ENCODE results near the gene TLR6. TPM values are rescaled to one million over a fixed set of nuclear protein-coding genes. Genes with fewer than 3 reads are reported as not detected.
"Not testable (repeated sequence)": the region's sequence is repeated elsewhere in the genome, so short reads cannot be mapped to it uniquely, and the experiment has no call there.

The TLR6 gene
- total and polyA plus RNA-seq, 2 donors (not counting 1 experiment from before 2014, with no cell fraction given): 10.0 to 60.6 TPM

DNA sequence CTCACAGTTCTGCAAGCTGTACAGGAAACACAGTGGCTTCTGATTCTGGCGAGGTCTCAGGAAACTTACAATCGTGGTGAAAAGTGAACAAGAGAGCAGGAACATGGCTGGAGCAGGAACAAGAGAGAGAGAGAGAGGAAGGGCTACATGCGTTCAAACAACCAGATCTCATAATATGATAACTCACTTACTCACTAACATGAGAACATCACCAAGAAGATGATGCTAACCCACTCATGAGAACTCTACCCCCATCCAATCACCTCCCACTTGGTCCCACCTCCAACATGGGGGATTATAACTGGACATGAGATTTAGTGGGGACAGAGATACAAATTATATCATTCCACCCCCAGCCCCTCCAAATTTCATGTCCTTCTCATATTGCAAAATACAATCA is 42.2 kb downstream of the TLR6 start:
- CTCF ChIA-PET: interaction anchor here (1.1 to 3.6 kb wide), 4 partner anchors 10 to 55 kb away, joined by 3 to 19 read pairs (median 6); partner anchors contain the start of genes TLR1 and TLR10
- peak overlapping the region; percentile 94 for H3K27ac Mint-ChIP-seq

DNA sequence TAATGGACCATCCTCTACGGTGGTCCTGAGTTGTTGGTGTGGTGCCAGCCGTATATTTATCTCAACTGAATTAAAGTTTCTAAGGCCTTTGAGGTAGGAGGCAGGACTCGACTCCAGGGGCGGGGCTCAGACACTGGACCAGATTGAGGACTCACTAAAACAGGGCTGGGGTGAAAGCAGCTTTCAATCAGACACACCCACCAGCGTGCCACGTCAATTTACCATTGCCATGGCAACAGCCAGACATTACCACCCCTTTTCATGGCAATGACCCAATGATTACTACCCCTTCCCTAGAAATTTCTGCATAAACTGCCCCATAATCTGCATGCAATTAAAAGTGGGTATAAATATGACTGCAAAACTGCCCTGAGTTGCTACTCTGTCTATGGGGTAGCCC is 45.3 kb downstream of the TLR6 start:
- no peak for DNase-seq
- Histone ChIP-seq H3K9me3 (ENCODE audit: control extremely low read depth in 1 of 3, control insufficient read depth in 2 of 3, insufficient read depth in 1 of 3, low read length in 2 of 3) (peaks cover 1 to 12% (median 10%) of the 10 kb centered on the region in 3 donors), H3K4me2 (replicated peaks; ENCODE audit: low read depth, low read length, poor library complexity, severe bottlenecking) (no peak overlapping the region), H3K79me2 (ENCODE audit: control insufficient read depth, insufficient read depth, low read length) (peaks cover 47% of the 10 kb centered on the region), H3K27me3 (replicated peaks in 1 of 4; ENCODE audit: control extremely low read depth in 1 of 4, control insufficient read depth in 3 of 4, insufficient read depth in 4 of 4, low read length in 3 of 4) (no peaks in the 10 kb centered on the region), H2AFZ (ENCODE audit: insufficient read depth, low read depth, low read length, poor library complexity, severe bottlenecking) (no peak overlapping the region), H3K4me1 (ENCODE audit: control insufficient read depth in 2 of 2, insufficient read depth in 2 of 2, low read length in 2 of 2) (peaks cover 22 to 25% of the 10 kb centered on the region in 2 donors), H3K36me3 (replicated peaks in 1 of 2; ENCODE audit: control extremely low read depth in 1 of 2, control insufficient read depth in 1 of 2, extremely low read depth in 1 of 2, insufficient read depth in 2 of 2, low read length in 1 of 2) (peaks cover 3 to 12% of the 10 kb centered on the region in 2 experiments), H3K27ac (ENCODE audit: low read length in 2 of 2) (no peak overlapping the region), H4K20me1 (ENCODE audit: control insufficient read depth, insufficient read depth, low read length, poor library complexity, severe bottlenecking) (no peaks in the 10 kb centered on the region), H3K4me3 (ENCODE audit: control extremely low read depth in 1 of 5, extremely low read depth in 1 of 5, insufficient read depth in 1 of 5, low read depth in 2 of 5, low read length in 4 of 5) (no peak overlapping the region), H3K9ac (ENCODE audit: low read length) (no peak overlapping the region)
- no peak overlapping the region for H3K4me3 Mint-ChIP-seq
- TF ChIP-seq EZH2 (IDR thresholded peaks at IDR 0.05; ENCODE audit: borderline replicate concordance, insufficient read depth, low read depth, low read length, poor library complexity, severe bottlenecking): no peak
- TF ChIP-seq, protein P1, sequence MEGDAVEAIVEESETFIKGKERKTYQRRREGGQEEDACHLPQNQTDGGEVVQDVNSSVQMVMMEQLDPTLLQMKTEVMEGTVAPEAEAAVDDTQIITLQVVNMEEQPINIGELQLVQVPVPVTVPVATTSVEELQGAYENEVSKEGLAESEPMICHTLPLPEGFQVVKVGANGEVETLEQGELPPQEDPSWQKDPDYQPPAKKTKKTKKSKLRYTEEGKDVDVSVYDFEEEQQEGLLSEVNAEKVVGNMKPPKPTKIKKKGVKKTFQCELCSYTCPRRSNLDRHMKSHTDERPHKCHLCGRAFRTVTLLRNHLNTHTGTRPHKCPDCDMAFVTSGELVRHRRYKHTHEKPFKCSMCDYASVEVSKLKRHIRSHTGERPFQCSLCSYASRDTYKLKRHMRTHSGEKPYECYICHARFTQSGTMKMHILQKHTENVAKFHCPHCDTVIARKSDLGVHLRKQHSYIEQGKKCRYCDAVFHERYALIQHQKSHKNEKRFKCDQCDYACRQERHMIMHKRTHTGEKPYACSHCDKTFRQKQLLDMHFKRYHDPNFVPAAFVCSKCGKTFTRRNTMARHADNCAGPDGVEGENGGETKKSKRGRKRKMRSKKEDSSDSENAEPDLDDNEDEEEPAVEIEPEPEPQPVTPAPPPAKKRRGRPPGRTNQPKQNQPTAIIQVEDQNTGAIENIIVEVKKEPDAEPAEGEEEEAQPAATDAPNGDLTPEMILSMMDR (IDR thresholded peaks at IDR 0.05): no peak
- H3K4me1 Mint-ChIP-seq: peaks cover 46% of the 10 kb centered on the region
- 97% methylated on average over 5 of the region's 6 CpGs for WGBS (ENCODE audit: insufficient coverage)
- intact Hi-C loops (cut with micrococcal nuclease): no loop called here
- CTCF ChIA-PET: no interaction called here
- ATAC-seq (ENCODE audit: low read depth): no peak
- no peak overlapping the region for H3K27ac Mint-ChIP-seq
- no peaks in the 10 kb centered on the region for H3K27me3 Mint-ChIP-seq
- no peaks in the 10 kb centered on the region for H3K9me3 Mint-ChIP-seq (ENCODE audit: insufficient read depth)
- POLR2A ChIA-PET: no interaction called here

More for the DNA sequence above, 42.2 kb downstream of the TLR6 start:
- Histone ChIP-seq H2AFZ (ENCODE audit: insufficient read depth, low read depth, low read length, poor library complexity, severe bottlenecking) (no peak overlapping the region), H3K27ac (ENCODE audit: low read length in 2 of 2) (peak overlapping the region in 1 of 2 donors; percentile 96), H3K9ac (ENCODE audit: low read length) (no peak overlapping the region), H3K27me3 (replicated peaks in 1 of 4; ENCODE audit: control extremely low read depth in 1 of 4, control insufficient read depth in 3 of 4, insufficient read depth in 4 of 4, low read length in 3 of 4) (no peaks in the 10 kb centered on the region), H3K9me3 (ENCODE audit: control extremely low read depth in 1 of 3, control insufficient read depth in 2 of 3, insufficient read depth in 1 of 3, low read length in 2 of 3) (peaks cover 1 to 12% (median 10%) of the 10 kb centered on the region in 3 donors), H3K79me2 (ENCODE audit: control insufficient read depth, insufficient read depth, low read length) (peaks cover 60% of the 10 kb centered on the region), H3K4me2 (replicated peaks; ENCODE audit: low read depth, low read length, poor library complexity, severe bottlenecking) (no peak overlapping the region), H3K4me1 (ENCODE audit: control insufficient read depth in 2 of 2, insufficient read depth in 2 of 2, low read length in 2 of 2) (peaks cover 37 to 42% of the 10 kb centered on the region in 2 donors), H3K36me3 (replicated peaks in 1 of 2; ENCODE audit: control extremely low read depth in 1 of 2, control insufficient read depth in 1 of 2, extremely low read depth in 1 of 2, insufficient read depth in 2 of 2, low read length in 1 of 2) (peaks cover 3 to 12% of the 10 kb centered on the region in 2 experiments), H3K4me3 (ENCODE audit: control extremely low read depth in 1 of 5, extremely low read depth in 1 of 5, insufficient read depth in 1 of 5, low read depth in 2 of 5, low read length in 4 of 5) (no peak overlapping the region), H4K20me1 (ENCODE audit: control insufficient read depth, insufficient read depth, low read length, poor library complexity, severe bottlenecking) (no peaks in the 10 kb centered on the region)
- no peak for TF ChIP-seq EZH2 (IDR thresholded peaks at IDR 0.05; ENCODE audit: borderline replicate concordance, insufficient read depth, low read depth, low read length, poor library complexity, severe bottlenecking)
- TF ChIP-seq, protein P1 (IDR thresholded peaks at IDR 0.05): no peak
- POLR2A ChIA-PET: interaction anchor here (2.6 kb wide), 1 partner anchor 10 kb away, joined by 9 read pairs; the partner anchor contains the start of gene TLR1
- intact Hi-C loops (cut with micrococcal nuclease): no loop called here
- no peak for DNase-seq
- H3K27me3 Mint-ChIP-seq: no peaks in the 10 kb centered on the region
- WGBS (ENCODE audit: insufficient coverage): 50% methylated on average over 2 of the region's 3 CpGs
- peaks cover 56% of the 10 kb centered on the region for H3K4me1 Mint-ChIP-seq
- H3K9me3 Mint-ChIP-seq (ENCODE audit: insufficient read depth): no peaks in the 10 kb centered on the region
- ATAC-seq (ENCODE audit: low read depth): no peak
- peak overlapping the region; percentile 36 for H3K4me3 Mint-ChIP-seq

DNA sequence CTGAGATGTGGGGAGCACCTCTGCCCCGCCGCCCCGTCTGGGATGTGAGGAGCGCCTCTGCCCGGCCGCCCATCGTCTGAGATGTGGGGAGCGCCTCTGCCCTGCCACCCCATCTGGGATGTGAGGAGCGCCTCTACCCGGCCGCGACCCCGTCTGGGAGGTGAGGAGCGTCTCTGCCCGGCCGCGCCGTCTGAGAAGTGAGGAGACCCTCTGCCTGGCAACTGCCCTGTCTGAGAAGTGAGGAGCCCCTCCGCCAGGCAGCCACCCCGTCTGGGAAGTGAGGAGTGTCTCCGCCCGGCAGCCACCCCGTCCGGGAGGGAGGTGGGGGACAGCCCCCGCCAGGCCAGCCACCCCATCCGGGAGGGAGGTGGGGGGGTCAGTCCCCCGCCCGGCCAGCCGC is 49.2 kb downstream of the TLR6 start:
- 98% methylated on average over 21 of the region's 29 CpGs for WGBS (ENCODE audit: insufficient coverage)
- H3K4me2 ChIP-seq (replicated peaks; ENCODE audit: low read depth, low read length, poor library complexity, severe bottlenecking); H3K9me3 Mint-ChIP-seq (ENCODE audit: insufficient read depth); CTCF ChIA-PET; H3K27ac Mint-ChIP-seq; H3K27ac ChIP-seq (ENCODE audit: low read length in 2 of 2); H3K9ac ChIP-seq (ENCODE audit: low read length); ATAC-seq (ENCODE audit: low read depth); H3K27me3 Mint-ChIP-seq; H3K9me3 ChIP-seq (ENCODE audit: control extremely low read depth in 1 of 3, control insufficient read depth in 2 of 3, insufficient read depth in 1 of 3, low read length in 2 of 3); H3K27me3 ChIP-seq (replicated peaks in 1 of 4; ENCODE audit: control extremely low read depth in 1 of 4, control insufficient read depth in 3 of 4, insufficient read depth in 4 of 4, low read length in 3 of 4); H2AFZ ChIP-seq (ENCODE audit: insufficient read depth, low read depth, low read length, poor library complexity, severe bottlenecking); DNase-seq; H3K4me3 ChIP-seq (ENCODE audit: control extremely low read depth in 1 of 5, extremely low read depth in 1 of 5, insufficient read depth in 1 of 5, low read depth in 2 of 5, low read length in 4 of 5); H3K4me3 Mint-ChIP-seq; POLR2A ChIA-PET; H4K20me1 ChIP-seq (ENCODE audit: control insufficient read depth, insufficient read depth, low read length, poor library complexity, severe bottlenecking): not testable (repeated sequence)
- peaks cover 45% of the 10 kb centered on the region for H3K4me1 Mint-ChIP-seq
- Histone ChIP-seq H3K79me2 (ENCODE audit: control insufficient read depth, insufficient read depth, low read length) (peaks cover 40% of the 10 kb centered on the region), H3K36me3 (replicated peaks in 1 of 2; ENCODE audit: control extremely low read depth in 1 of 2, control insufficient read depth in 1 of 2, extremely low read depth in 1 of 2, insufficient read depth in 2 of 2, low read length in 1 of 2) (peaks cover 3 to 13% of the 10 kb centered on the region in 2 experiments), H3K4me1 (ENCODE audit: control insufficient read depth in 2 of 2, insufficient read depth in 2 of 2, low read length in 2 of 2) (peaks cover 30 to 31% of the 10 kb centered on the region in 2 donors)
- intact Hi-C loops (cut with micrococcal nuclease): loop anchor here (5.0 to 10.0 kb wide), 2 partner anchors 145 to 557 kb away; partner anchors contain the start of genes KLF3 and RFC1
